ENCODE data around the gene B3GAT3. TPM values are rescaled to one million over a fixed set of nuclear protein-coding genes. Genes with fewer than 3 reads are reported as not detected.

B3GAT3 gene
- total and polyA plus RNA-seq, 10 of the 15 experiments (the other 5 are each of a cell fraction or from before 2014, with no cell fraction given), result 0.31 to 52.7 (median 29.8) TPM

GRCh38 chr11:62610814-62611704 lies 10.7 kb downstream of the B3GAT3 start:
- WGBS (ENCODE audit: insufficient coverage, insufficient replicate concordance, low lambda C conversion rate, missing lambda C conversion rate), result 58% methylated on average over 26 of the region's 28 CpGs
- FAIRE-seq, result no peak
- peaks cover 14% of the 10 kb centered on the region for H3K4me1 ChIP-seq (ENCODE audit: control insufficient read depth, insufficient read depth, low read length)
- no peaks in the 10 kb centered on the region for H3K27me3 ChIP-seq (replicated peaks in 1 of 2; ENCODE audit: control insufficient read depth in 2 of 2, insufficient read depth in 2 of 2, low read length in 1 of 2)
- H3K4me3 ChIP-seq, result peak overlapping the region; percentile 94
- H3K36me3 ChIP-seq (ENCODE audit: control insufficient read depth in 2 of 2, insufficient read depth in 2 of 2, low read length in 1 of 2), result no peaks in the 10 kb centered on the region; a peak in 1 of 4 replicates
- ChIA-PET SMC1A (ENCODE audit: uncharacterized antibody, unreplicated experiment) (interaction anchor here (0.7 to 2.9 kb wide), 10 partner anchors 9 to 143 kb away, joined by 3 to 19 read pairs (median 4); partner anchors contain the start of genes B3GAT3, INTS5, MTA2 and TUT1), RAD21 (ENCODE audit: unreplicated experiment) (interaction anchor here (0.8 to 2.1 kb wide), 8 partner anchors 9 to 243 kb away, joined by 3 to 9 read pairs (median 4); partner anchors contain the start of genes B3GAT3, C11orf98, CSKMT and MTA2), POLR2A (interaction anchor here (0.5 to 2.6 kb wide), 19 partner anchors 8 to 245 kb away, joined by 3 to 13 read pairs (median 3); partner anchors contain the start of genes B3GAT3, C11orf98, CSKMT and LBHD1), CTCF (interaction anchor here (0.5 to 4.9 kb wide), 16 partner anchors 10 to 270 kb away, joined by 3 to 41 read pairs (median 4); partner anchors contain the start of genes B3GAT3, MTA2, SLC3A2 and TUT1)
- H3K79me2 ChIP-seq (ENCODE audit: control insufficient read depth, insufficient read depth, low read length), result peaks cover 16% of the 10 kb centered on the region
- H3K9me3 ChIP-seq (replicated peaks; ENCODE audit: control insufficient read depth, insufficient read depth, low read length), result no peaks in the 10 kb centered on the region
- TF ChIP-seq RELB (IDR thresholded peaks at IDR 0.05; ENCODE audit: low read depth), result no peak
- no peak for TF ChIP-seq ZNF622 (IDR thresholded peaks at IDR 0.05)
- DNase-seq (ENCODE audit: low read depth, low spot score), result no peak
- H3K27ac ChIP-seq (ENCODE audit: control insufficient read depth, insufficient read depth), result peak overlapping the region; percentile 81
- H2AFZ ChIP-seq (ENCODE audit: control insufficient read depth, low read depth, low read length), result peak overlapping the region; percentile 85
- in situ Hi-C loops (cut with MboI), result no loop called here
- H3K9ac ChIP-seq (ENCODE audit: control insufficient read depth, insufficient read depth, low read length), result peak overlapping the region; percentile 95
- H4K20me1 ChIP-seq (ENCODE audit: control insufficient read depth, insufficient read depth), result no peaks in the 10 kb centered on the region; the same call in 1 of the 2 replicates
- ATAC-seq, result no peak
- H3K4me2 ChIP-seq (ENCODE audit: control insufficient read depth, insufficient read depth), result peak overlapping the region; percentile 97
- no TSS peak for BruUV-seq (replicated peaks)
- intact Hi-C loops (cut with micrococcal nuclease; ENCODE audit: unreplicated experiment), result loop anchor here (5.0 kb wide), 1 partner anchor 61 kb away; the partner anchor contains the start of genes LBHD1 and UQCC3
